Measurements from ENCODE around the gene CUBN. TPM values are rescaled to one million over a fixed set of nuclear protein-coding genes. Genes with fewer than 3 reads are reported as not detected.

Gene CUBN
- total RNA-seq, 1 donor from 2014 or later, result 0.32 TPM

DNA sequence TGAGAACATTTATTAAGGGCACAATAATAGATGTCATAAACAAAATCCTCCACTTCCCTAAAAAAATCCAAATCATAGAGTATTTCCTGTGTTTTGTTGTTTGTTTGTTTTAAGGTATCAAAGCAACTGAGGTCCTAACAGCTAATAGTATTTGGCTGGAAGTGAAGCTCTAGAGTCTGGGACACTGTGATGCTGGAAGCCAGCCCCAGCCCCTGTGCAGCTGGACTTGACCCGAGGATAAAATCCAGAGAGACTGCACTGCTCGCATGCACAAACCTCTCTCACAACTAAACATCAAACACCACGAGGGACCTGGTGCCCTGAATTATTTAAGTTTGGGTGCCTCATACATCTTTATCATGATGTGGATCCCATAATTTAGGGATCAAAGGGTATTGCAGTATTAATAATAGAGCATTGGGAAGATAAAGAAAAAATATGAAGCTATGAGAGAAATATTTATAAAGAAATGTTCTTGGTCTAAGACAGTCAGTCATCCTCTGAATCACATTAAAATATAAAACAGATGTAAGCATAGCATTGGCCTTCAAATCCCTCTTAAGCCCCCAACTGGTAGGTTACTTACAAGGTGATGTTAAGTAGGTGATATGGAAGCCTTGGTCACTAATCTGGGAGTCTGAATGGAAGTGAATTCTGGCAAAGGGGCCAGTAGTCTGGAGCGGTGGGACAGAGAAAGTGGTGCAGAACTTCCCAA lies 44.4 kb downstream of the CUBN start:
- no peak for DNase-seq
- no peak overlapping the region for H3K27ac Mint-ChIP-seq (ENCODE audit: unreplicated experiment)
- TF ChIP-seq, protein P1, sequence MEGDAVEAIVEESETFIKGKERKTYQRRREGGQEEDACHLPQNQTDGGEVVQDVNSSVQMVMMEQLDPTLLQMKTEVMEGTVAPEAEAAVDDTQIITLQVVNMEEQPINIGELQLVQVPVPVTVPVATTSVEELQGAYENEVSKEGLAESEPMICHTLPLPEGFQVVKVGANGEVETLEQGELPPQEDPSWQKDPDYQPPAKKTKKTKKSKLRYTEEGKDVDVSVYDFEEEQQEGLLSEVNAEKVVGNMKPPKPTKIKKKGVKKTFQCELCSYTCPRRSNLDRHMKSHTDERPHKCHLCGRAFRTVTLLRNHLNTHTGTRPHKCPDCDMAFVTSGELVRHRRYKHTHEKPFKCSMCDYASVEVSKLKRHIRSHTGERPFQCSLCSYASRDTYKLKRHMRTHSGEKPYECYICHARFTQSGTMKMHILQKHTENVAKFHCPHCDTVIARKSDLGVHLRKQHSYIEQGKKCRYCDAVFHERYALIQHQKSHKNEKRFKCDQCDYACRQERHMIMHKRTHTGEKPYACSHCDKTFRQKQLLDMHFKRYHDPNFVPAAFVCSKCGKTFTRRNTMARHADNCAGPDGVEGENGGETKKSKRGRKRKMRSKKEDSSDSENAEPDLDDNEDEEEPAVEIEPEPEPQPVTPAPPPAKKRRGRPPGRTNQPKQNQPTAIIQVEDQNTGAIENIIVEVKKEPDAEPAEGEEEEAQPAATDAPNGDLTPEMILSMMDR (IDR thresholded peaks at IDR 0.05; ENCODE audit: partially characterized antibody, unreplicated experiment), result no peak

GRCh38 chr10:17084258-17084657 lies 45.4 kb downstream of the CUBN start:
- DNase-seq, result no peak
- Mint-ChIP-seq H3K4me3 (ENCODE audit: unreplicated experiment) (no peak overlapping the region), H3K9me3 (ENCODE audit: unreplicated experiment) (no peaks in the 10 kb centered on the region), H3K36me3 (ENCODE audit: unreplicated experiment) (no peaks in the 10 kb centered on the region), H3K27me3 (ENCODE audit: unreplicated experiment) (no peaks in the 10 kb centered on the region), H3K27ac (ENCODE audit: unreplicated experiment) (no peak overlapping the region), H3K4me1 (ENCODE audit: low read depth, unreplicated experiment) (peaks cover 2% of the 10 kb centered on the region)
- TF ChIP-seq, protein P1 (IDR thresholded peaks at IDR 0.05; ENCODE audit: partially characterized antibody, unreplicated experiment), result no peak

More for the DNA sequence above, 44.4 kb downstream of the CUBN start:
- Mint-ChIP-seq H3K9me3 (ENCODE audit: unreplicated experiment) (no peaks in the 10 kb centered on the region), H3K4me1 (ENCODE audit: low read depth, unreplicated experiment) (peaks cover 5% of the 10 kb centered on the region), H3K36me3 (ENCODE audit: unreplicated experiment) (no peaks in the 10 kb centered on the region), H3K27me3 (ENCODE audit: unreplicated experiment) (no peaks in the 10 kb centered on the region), H3K4me3 (ENCODE audit: unreplicated experiment) (no peak overlapping the region)

DNA sequence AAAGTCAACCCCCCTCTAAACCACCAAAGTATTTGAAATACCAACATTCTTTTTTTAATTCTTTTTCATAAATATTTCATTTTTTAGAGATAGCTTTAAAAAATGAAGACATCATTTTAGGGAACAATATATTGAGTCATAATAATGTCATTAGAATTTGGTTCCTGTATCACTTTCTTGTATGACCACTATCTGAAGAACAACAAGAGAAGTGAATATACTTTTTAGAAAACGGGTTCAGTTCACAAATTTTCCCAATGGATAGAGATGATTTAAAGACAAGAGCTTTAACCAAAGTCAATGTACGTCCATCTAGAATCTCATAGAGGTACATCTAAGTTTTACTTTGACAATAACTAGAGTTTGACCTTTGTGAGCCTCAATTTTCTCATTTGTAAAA lies 48.2 kb downstream of the CUBN start:
- no peak overlapping the region for H3K27ac Mint-ChIP-seq (ENCODE audit: unreplicated experiment)
- no peaks in the 10 kb centered on the region for H3K27me3 Mint-ChIP-seq (ENCODE audit: unreplicated experiment)
- TF ChIP-seq, protein P1 (IDR thresholded peaks at IDR 0.05; ENCODE audit: partially characterized antibody, unreplicated experiment), result no peak
- H3K4me1 Mint-ChIP-seq (ENCODE audit: low read depth, unreplicated experiment), result peaks cover 7% of the 10 kb centered on the region
- H3K9me3 Mint-ChIP-seq (ENCODE audit: unreplicated experiment), result no peaks in the 10 kb centered on the region
- H3K4me3 Mint-ChIP-seq (ENCODE audit: unreplicated experiment), result no peak overlapping the region
- H3K36me3 Mint-ChIP-seq (ENCODE audit: unreplicated experiment), result no peaks in the 10 kb centered on the region
- no peak for DNase-seq

GRCh38 chr10:17077890-17078289 lies 51.7 kb downstream of the CUBN start:
- TF ChIP-seq, protein P1 (IDR thresholded peaks at IDR 0.05; ENCODE audit: partially characterized antibody, unreplicated experiment), result no peak
- Mint-ChIP-seq H3K36me3 (ENCODE audit: unreplicated experiment) (no peaks in the 10 kb centered on the region), H3K4me1 (ENCODE audit: low read depth, unreplicated experiment) (peaks cover 12% of the 10 kb centered on the region), H3K27me3 (ENCODE audit: unreplicated experiment) (peaks cover 3% of the 10 kb centered on the region), H3K9me3 (ENCODE audit: unreplicated experiment) (peaks cover 3% of the 10 kb centered on the region), H3K27ac (ENCODE audit: unreplicated experiment) (no peak overlapping the region), H3K4me3 (ENCODE audit: unreplicated experiment) (no peak overlapping the region)
- DNase-seq, result no peak

- DNase-seq, result no peak
- TF ChIP-seq, protein P1 (IDR thresholded peaks at IDR 0.05; ENCODE audit: partially characterized antibody, unreplicated experiment), result no peak
- Mint-ChIP-seq H3K36me3 (ENCODE audit: unreplicated experiment) (no peaks in the 10 kb centered on the region), H3K9me3 (ENCODE audit: unreplicated experiment) (peaks cover 3% of the 10 kb centered on the region), H3K4me1 (ENCODE audit: low read depth, unreplicated experiment) (peaks cover 12% of the 10 kb centered on the region), H3K27me3 (ENCODE audit: unreplicated experiment) (peaks cover 3% of the 10 kb centered on the region), H3K4me3 (ENCODE audit: unreplicated experiment) (no peak overlapping the region), H3K27ac (ENCODE audit: unreplicated experiment) (no peak overlapping the region)
Observed at GRCh38 chr10:17077346-17077781, 52.2 kb downstream of the CUBN start.
